ENCODE results near the gene CCDC87.

GRCh38 chr11:66570079-66570849 lies 22.6 kb downstream of the CCDC87 start:
- TF ChIP-seq EZH2 (IDR thresholded peaks at IDR 0.05; ENCODE audit: low read depth, low read length, severe bottlenecking) (no peak), ZNF274 (IDR thresholded peaks at IDR 0.05; ENCODE audit: borderline replicate concordance, extremely low read depth, low read length) (no peak), CREB1 (IDR thresholded peaks at IDR 0.05) (no peak)
